ENCODE results near the gene MYO18A.

- TF ChIP-seq, protein P1, sequence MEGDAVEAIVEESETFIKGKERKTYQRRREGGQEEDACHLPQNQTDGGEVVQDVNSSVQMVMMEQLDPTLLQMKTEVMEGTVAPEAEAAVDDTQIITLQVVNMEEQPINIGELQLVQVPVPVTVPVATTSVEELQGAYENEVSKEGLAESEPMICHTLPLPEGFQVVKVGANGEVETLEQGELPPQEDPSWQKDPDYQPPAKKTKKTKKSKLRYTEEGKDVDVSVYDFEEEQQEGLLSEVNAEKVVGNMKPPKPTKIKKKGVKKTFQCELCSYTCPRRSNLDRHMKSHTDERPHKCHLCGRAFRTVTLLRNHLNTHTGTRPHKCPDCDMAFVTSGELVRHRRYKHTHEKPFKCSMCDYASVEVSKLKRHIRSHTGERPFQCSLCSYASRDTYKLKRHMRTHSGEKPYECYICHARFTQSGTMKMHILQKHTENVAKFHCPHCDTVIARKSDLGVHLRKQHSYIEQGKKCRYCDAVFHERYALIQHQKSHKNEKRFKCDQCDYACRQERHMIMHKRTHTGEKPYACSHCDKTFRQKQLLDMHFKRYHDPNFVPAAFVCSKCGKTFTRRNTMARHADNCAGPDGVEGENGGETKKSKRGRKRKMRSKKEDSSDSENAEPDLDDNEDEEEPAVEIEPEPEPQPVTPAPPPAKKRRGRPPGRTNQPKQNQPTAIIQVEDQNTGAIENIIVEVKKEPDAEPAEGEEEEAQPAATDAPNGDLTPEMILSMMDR (IDR thresholded peaks at IDR 0.05 in 4 of 5, conservative IDR thresholded peaks at IDR 0.05 in 1 of 5), result no peak
- TF ChIP-seq POLR2A (IDR thresholded peaks at IDR 0.05), result no peak
Observed at GRCh38 chr17:29146369-29146972, 33.7 kb downstream of the MYO18A start.

All from gastrocnemius medialis (tissue), 4 donors.